DOHH2 (cell line): ENCODE results near the gene DIS3L.

Experiments
- H3F3A ChIP-seq: fragments of 200-600 bp; sonication (generic), shearing (Covaris generic); 2 replicates; pipeline ENCODE4 v1.6.0; 2016; ENCODE audit warnings: antibody characterized with exemption, mild to moderate bottlenecking; ENCODE audit not compliant: control insufficient read depth, insufficient read depth
- H3K27ac ChIP-seq: fragments of 200-600 bp; sonication (generic); 2 replicates; pipeline ENCODE4 v1.5.1; 2014; ENCODE audit warnings: low read depth, mild to moderate bottlenecking, low read length, moderate library complexity
- H3K27me3 ChIP-seq: fragments of 200-600 bp; sonication (generic); 2 replicates; pipeline ENCODE4 v1.6.1; 2014; ENCODE audit warnings: mild to moderate bottlenecking, low read length, mixed read lengths; ENCODE audit not compliant: control insufficient read depth
- H3K36me3 ChIP-seq: fragments of 200-600 bp; sonication (generic); 2 replicates; pipeline ENCODE4 v1.6.1; 2014; ENCODE audit warnings: mild to moderate bottlenecking, low read length, moderate library complexity, mixed read lengths; ENCODE audit not compliant: control insufficient read depth
- H3K4me1 ChIP-seq: fragments of 200-600 bp; sonication (generic); 2 replicates; pipeline ENCODE4 v1.6.1; 2014; ENCODE audit warnings: mild to moderate bottlenecking, low read length, mixed read lengths; ENCODE audit not compliant: control insufficient read depth
- H3K4me2 ChIP-seq: fragments of 200-600 bp; sonication (generic); 2 replicates; pipeline ENCODE4 v1.6.0; 2014; ENCODE audit warnings: mild to moderate bottlenecking, low read length, moderate library complexity
- H3K4me3 ChIP-seq: fragments of 200-600 bp; sonication (generic); 2 replicates; pipeline ENCODE4 v1.5.1; 2014; ENCODE audit warnings: mild to moderate bottlenecking, low read length, mixed read lengths
- H3K79me2 ChIP-seq: fragments of 200-600 bp; sonication (generic); 2 replicates; pipeline ENCODE4 v1.6.1; 2014; ENCODE audit warnings: mild to moderate bottlenecking, low read length, mixed read lengths; ENCODE audit not compliant: control insufficient read depth
- H3K9me2 ChIP-seq: fragments of 200-600 bp; sonication (generic); replicated peaks from 2 replicates; pipeline ENCODE4 v1.6.1; 2014; ENCODE audit warnings: mild to moderate bottlenecking, low read length, mixed read lengths; ENCODE audit not compliant: control insufficient read depth
- H3K9me3 ChIP-seq: fragments of 200-600 bp; sonication (generic); 2 replicates; pipeline ENCODE4 v1.6.1; 2014; ENCODE audit warnings: antibody characterized with exemption, low read length, mixed read lengths; ENCODE audit not compliant: control insufficient read depth, insufficient read depth
- H4K20me1 ChIP-seq: fragments of 200-600 bp; sonication (generic); 2 replicates; pipeline ENCODE4 v1.6.0; 2014; ENCODE audit warnings: low read depth, mild to moderate bottlenecking, antibody characterized with exemption, low read length, moderate library complexity; ENCODE audit not compliant: control insufficient read depth, insufficient read depth
- EZH2phosphoT487 ChIP-seq: fragments of 200-600 bp; sonication (generic); IDR thresholded peaks from 2 replicates; pipeline ENCODE4 v1.6.1; 2017; ENCODE audit warnings: borderline replicate concordance, mild to moderate bottlenecking, antibody characterized with exemption, low read length, moderate library complexity, mixed read lengths
- TF ChIP-seq, protein P1 (sequence below): fragments of 200-600 bp; sonication (generic); IDR thresholded peaks from one replicate; pipeline ENCODE4 v1.5.1; 2014; ENCODE audit warnings: antibody characterized with exemption, mild to moderate bottlenecking, low read depth, low read length; ENCODE audit not compliant: poor library complexity, severe bottlenecking

Gene DIS3L

DNA sequence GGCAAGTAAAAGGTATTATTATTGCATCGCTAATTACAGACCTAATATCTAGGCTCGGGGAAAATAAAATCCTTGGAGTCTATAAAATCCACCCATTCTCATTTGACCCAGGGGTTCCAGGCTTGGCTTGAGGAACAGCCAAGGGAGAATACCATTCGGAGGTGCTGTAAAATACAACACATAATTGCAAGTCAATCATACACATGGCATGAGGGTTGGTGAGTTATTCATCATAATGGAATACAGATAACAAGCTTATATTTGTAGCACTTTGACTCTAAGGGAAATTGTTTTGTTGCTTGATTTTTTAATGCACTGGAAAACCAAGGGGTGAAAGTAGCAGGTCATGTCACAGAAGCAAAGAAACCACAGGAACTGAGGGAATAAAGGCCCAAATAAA lies 16.8 kb upstream of the DIS3L start:
- Histone ChIP-seq H3K4me2 (no peak overlapping the region), H3K9me3 (no peaks in the 10 kb centered on the region), H3K4me1 (peaks cover 19% of the 10 kb centered on the region), H3K9me2 (no peaks in the 10 kb centered on the region), H3F3A (0 out of 2 replicates have a peak, but pooled peaks cover 2% of the 10 kb centered on the region), H4K20me1 (no peaks in the 10 kb centered on the region), H3K27me3 (no peaks in the 10 kb centered on the region), H3K79me2 (no peaks in the 10 kb centered on the region), H3K4me3 (no peak overlapping the region), H3K27ac (no peak overlapping the region), H3K36me3 (no peaks in the 10 kb centered on the region)
- TF ChIP-seq EZH2phosphoT487 = no peak
- TF ChIP-seq, protein P1, sequence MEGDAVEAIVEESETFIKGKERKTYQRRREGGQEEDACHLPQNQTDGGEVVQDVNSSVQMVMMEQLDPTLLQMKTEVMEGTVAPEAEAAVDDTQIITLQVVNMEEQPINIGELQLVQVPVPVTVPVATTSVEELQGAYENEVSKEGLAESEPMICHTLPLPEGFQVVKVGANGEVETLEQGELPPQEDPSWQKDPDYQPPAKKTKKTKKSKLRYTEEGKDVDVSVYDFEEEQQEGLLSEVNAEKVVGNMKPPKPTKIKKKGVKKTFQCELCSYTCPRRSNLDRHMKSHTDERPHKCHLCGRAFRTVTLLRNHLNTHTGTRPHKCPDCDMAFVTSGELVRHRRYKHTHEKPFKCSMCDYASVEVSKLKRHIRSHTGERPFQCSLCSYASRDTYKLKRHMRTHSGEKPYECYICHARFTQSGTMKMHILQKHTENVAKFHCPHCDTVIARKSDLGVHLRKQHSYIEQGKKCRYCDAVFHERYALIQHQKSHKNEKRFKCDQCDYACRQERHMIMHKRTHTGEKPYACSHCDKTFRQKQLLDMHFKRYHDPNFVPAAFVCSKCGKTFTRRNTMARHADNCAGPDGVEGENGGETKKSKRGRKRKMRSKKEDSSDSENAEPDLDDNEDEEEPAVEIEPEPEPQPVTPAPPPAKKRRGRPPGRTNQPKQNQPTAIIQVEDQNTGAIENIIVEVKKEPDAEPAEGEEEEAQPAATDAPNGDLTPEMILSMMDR = no peak

DNA sequence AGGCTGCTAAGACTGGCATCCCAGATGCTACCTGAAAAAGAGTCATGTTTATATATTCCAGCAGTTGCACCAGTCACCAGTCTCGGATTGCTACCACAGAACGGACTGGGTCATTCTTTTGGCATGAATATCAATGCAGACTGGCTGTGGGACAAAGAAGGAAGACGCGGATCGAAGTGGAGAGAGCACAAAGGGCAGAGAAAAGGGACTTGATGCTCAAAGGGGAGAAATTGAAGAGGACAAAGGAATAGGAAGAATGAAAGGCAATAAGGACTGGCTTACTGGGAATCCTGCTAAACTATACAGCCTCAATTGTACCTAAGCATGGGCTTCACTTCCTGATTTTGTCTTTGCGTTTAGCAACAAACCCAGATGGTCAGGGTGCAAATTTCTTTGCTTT lies 15.3 kb upstream of the DIS3L start:
- no peaks in the 10 kb centered on the region for H3K79me2 ChIP-seq

DNA sequence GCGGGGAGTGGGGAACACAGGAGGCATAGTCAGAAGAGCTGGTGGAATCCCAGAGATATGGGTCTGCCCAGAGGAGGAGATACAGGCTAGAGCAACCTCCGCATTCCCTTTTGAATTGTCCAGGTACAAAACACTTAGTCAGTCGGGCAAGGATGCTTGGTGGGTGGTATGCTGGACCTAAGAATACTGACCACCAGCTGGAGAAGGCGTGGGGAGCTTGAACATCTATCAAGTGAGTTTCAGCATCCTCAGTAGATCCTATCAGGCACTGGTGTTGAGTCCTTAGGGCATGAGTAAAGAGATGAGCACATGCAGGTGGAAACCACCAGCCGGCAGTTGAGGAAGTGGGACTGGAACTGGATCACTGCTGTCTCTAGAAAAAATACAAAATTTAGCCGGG lies 14.7 kb upstream of the DIS3L start:
- Histone ChIP-seq H3K36me3 (no peaks in the 10 kb centered on the region), H3K27ac (no peak overlapping the region), H3K9me3 (no peaks in the 10 kb centered on the region), H3K4me1 (peaks cover 5% of the 10 kb centered on the region; the same call in 1 of the 2 replicates), H3K4me2 (no peak overlapping the region), H3K79me2 (no peaks in the 10 kb centered on the region), H3K9me2 (no peaks in the 10 kb centered on the region), H4K20me1 (no peaks in the 10 kb centered on the region), H3K4me3 (no peak overlapping the region), H3K27me3 (no peaks in the 10 kb centered on the region), H3F3A (0 out of 2 replicates have a peak, but pooled peaks cover 2% of the 10 kb centered on the region)
- TF ChIP-seq, protein P1 = no peak
- no peak for TF ChIP-seq EZH2phosphoT487

More for the DNA sequence above, 15.3 kb upstream of the DIS3L start:
- Histone ChIP-seq H3K36me3 (no peaks in the 10 kb centered on the region), H3K27ac (no peak overlapping the region), H3K9me3 (no peaks in the 10 kb centered on the region), H3K27me3 (no peaks in the 10 kb centered on the region), H4K20me1 (no peaks in the 10 kb centered on the region), H3K9me2 (no peaks in the 10 kb centered on the region), H3K4me3 (no peak overlapping the region), H3K4me1 (peaks cover 11% of the 10 kb centered on the region), H3F3A (0 out of 2 replicates have a peak, but pooled peaks cover 2% of the 10 kb centered on the region), H3K4me2 (no peak overlapping the region)
- TF ChIP-seq, protein P1 = no peak
- TF ChIP-seq EZH2phosphoT487 = no peak
